Stomach (tissue), 4 donors: Measurements from ENCODE around the gene DUSP9.

Experiments
- POLR2A ChIP-seq, 4 donors: fragments of 450-650 bp; IDR thresholded peaks; one replicate each; pipeline ENCODE4 v1.6.1; 2016; ENCODE audit warnings: antibody characterized with exemption in 4 of 4, control low read depth in 2 of 4, mild to moderate bottlenecking in 1 of 4, moderate library complexity in 1 of 4
- POLR2AphosphoS5 ChIP-seq, 3 donors: sonication (generic); formaldehyde crosslinking; IDR thresholded peaks; one replicate each; pipeline ENCODE4 v1.6.1; 2016; ENCODE audit warnings: antibody characterized with exemption in 3 of 3
- TF ChIP-seq, protein P1 (sequence below), 7 experiments: fragments of 450-650 bp in 4 of 7; fragments of 200-600 bp in 3 of 7; sonication (generic) in 3 of 7; IDR thresholded peaks; one replicate each; pipeline ENCODE4 v1.5.1; 2016 to 2019; ENCODE audit warnings: antibody characterized with exemption in 7 of 7, control low read depth in 2 of 7, mild to moderate bottlenecking in 1 of 7

DNA sequence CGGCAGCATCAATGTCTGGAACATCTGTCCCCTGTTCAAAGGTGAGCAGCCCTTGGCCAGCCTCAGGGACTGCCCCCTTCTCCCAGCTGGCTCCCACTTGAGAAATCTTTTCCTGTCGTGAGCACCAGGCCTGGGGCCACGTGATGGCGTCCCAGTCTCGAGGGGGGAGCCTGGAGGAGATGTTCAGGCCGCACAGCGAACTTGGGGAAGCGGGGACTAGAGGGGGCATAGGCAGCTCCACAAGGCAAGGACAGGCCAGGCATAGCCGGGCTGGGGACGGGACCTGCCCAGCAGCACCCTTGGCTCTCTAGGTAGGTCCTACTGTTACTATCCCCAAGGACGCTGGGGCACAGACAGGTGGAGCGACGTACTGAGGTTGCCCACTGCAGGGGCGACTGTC lies 43.5 kb downstream of the DUSP9 start:
- TF ChIP-seq POLR2A (IDR thresholded peaks at IDR 0.05) (no peak), POLR2AphosphoS5 (IDR thresholded peaks at IDR 0.05) (no peak)
- TF ChIP-seq, protein P1, sequence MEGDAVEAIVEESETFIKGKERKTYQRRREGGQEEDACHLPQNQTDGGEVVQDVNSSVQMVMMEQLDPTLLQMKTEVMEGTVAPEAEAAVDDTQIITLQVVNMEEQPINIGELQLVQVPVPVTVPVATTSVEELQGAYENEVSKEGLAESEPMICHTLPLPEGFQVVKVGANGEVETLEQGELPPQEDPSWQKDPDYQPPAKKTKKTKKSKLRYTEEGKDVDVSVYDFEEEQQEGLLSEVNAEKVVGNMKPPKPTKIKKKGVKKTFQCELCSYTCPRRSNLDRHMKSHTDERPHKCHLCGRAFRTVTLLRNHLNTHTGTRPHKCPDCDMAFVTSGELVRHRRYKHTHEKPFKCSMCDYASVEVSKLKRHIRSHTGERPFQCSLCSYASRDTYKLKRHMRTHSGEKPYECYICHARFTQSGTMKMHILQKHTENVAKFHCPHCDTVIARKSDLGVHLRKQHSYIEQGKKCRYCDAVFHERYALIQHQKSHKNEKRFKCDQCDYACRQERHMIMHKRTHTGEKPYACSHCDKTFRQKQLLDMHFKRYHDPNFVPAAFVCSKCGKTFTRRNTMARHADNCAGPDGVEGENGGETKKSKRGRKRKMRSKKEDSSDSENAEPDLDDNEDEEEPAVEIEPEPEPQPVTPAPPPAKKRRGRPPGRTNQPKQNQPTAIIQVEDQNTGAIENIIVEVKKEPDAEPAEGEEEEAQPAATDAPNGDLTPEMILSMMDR (IDR thresholded peaks at IDR 0.05) = no peak
